ENCODE results near the gene CTSH.
A peak's percentile ranks its signal among the peaks of the same experiment; 100 is the strongest.

The CTSH gene, protein sequence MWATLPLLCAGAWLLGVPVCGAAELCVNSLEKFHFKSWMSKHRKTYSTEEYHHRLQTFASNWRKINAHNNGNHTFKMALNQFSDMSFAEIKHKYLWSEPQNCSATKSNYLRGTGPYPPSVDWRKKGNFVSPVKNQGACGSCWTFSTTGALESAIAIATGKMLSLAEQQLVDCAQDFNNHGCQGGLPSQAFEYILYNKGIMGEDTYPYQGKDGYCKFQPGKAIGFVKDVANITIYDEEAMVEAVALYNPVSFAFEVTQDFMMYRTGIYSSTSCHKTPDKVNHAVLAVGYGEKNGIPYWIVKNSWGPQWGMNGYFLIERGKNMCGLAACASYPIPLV

DNA sequence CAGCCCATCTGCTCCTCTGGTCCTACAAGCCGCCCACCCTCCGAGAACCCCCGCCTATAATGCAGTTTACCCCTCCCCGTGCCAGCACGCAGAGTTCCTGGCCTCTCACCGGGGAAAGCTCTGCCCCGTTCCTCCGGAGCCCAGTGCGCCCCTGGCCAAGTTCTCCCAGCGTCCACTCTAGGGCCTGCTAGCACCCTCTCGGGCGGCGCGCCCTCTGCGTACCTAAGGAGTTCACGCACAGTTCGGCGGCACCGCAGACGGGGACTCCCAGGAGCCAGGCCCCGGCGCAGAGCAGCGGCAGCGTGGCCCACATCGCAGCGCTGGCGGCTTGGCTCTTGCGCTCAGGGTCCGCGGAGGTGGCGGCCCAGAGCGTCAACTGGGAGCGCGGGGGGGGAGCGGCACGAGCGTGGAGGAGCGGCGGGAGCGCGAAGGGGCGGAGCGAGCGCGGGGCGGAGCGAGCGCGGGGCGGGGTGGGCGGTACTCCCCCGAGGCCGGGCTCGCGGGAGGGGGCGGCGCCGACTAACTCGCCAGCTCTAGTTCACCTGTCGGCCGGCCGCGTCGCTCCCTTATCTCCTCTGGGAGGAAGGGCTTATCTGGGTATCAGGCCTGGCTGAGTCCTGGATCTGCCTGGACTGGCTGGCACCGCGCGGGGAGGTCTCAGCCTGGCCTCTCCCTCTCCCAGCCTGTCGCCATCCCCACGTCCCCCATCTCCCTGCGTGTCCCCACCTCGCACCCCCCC, at the start of gene CTSH:
Gene CTSH (minus strand): TSS at position 378 of the 739 bp plus-strand sequence. CDS start 65 bp downstream, at position 313.
- no peak for DNase-seq

DNA sequence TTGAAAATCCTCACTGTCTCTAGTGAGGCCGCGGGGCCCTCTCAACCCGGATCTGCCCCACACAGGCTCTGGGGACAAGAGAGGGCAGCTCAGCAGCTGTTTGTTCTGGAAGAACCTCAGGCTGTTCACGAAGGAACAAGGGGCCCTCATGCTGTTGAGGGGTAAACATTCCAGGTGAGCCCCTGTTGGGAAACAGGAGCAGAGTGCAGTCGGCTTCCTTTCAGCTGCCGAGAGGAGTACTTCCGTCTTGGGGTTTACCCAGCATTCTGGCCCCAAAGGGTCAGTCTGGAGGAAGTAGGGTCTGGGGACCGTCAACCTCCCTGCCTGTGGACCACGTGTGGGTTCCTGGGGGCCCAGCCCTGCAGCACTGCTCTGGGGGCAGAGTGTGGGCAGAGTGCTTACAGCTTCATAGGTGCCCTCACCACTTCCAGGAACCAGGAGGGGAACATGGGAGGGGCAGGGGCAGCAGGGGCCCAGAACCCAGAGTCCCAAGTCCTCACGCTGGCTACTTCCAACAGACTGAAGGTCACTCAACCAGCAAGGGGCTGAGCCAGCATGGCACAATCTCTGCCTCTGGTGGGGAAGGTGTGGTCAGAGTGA, 49.2 kb upstream of the CTSH start:
- no peak for DNase-seq

DNA sequence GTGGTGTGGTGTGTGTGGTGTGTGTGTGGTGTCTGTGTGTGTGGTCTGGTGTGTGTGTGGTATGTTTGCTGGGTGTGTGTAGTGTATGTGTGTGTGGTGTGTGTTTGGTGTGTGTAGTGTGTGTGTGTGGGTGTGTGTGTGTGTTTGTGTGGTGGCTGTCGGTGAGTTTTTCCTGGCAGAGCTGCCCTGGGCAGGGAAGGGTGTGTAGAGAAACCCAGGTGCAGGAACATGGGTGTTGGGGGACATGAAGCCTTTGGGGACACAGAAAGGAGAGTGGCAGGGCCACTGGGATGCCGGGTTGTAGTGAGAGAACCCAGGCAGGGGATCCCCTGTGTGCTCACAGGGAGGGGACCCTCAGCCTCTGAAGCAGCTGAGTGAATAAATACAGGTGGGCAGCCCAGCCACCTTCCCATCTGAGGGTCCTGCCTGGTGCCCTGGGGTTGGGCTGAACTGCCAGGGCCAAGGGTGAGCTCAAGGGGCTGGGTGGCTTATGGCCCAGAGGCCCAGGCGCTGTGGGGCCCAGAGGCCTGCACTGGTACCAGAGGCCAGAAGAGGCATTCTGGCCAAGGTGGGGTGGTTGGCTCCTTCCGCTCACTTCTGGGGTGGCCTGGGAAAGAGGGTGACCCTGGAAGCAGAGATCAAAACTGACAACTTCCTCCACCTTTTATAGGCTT, 48.5 kb upstream of the CTSH start:
- DNase-seq, result no peak

DNA sequence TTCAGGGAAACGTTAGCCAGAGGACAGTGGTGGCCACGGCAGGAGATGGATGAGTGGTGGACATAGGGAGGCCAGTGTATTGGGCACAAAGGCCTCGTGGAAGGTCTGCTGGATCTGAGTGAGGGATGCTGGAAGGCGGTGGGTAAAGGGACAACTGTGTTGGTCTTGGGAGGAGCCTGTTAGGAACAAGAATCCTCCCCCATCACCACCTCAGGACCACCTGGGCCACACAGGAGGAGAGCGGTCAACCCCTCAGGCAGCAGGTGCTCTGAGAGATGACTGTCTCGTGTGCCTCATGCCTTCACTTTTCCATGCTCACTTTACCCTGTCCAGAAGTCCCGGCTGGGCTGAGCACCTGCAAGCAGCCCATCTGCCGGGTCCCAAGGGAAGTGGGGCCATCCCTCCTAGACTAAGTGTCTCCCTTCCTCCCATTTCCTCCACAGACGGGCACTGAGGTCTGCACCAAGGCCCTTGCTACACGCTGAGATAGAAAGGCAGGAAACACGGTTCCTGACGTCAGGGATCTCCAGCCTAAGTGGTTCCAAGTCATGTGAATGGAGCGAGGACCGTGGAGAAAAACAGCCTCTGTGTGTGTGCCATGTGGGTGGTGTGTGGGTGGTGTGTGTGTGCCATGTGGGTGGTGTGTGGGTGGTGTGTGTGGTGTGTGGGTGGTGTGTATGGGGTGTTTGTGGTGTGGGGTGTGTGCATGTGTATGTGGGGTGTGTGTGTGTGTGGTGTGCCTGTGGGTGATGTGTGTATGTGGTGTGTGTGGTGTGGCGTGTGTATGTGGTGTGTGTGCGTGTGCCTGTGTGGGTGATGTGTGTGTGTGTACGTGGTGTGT, 47.8 kb upstream of the CTSH start:
- no peak for DNase-seq

DNA sequence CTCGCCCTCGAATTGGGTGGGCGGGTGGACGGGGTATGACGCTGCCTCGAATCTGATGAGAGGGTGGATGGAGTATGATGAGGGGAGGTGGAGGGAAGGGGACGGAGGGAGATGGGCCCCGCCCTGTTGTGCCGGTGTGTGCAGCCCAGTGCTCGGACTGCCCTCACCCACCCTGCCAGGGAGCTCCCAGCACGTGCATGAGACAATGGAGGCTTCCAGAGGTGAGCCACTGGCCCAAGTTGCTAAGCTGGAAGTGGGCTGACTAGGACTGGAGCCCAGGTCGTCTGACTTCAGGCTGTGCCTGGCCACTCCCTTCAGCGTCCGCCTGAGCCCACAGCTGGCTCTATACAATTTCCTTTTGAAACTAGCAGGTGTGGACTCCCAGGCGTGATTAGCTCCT, 47.0 kb upstream of the CTSH start:
- no peak for DNase-seq

DNA sequence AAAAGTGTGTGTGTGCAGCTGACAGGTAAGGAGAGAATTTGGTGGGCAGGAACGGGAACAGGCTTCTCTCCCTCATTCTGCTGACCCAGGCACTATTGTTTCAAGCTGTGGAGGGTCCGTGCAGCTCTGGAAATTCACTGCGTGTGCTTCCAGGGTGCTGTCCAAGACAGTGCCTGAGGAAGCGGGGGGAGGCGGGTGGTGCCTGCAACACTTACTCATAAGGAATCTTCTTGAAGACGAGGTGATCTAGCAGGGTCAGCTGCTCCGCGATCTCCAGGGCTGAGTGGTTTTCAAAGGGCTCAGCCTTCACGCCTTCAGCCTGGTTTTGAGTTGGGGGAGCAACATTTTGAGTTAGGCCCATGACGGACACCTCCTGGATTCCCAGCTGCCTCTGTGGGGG, 46.6 kb upstream of the CTSH start:
- no peak for DNase-seq

DNA sequence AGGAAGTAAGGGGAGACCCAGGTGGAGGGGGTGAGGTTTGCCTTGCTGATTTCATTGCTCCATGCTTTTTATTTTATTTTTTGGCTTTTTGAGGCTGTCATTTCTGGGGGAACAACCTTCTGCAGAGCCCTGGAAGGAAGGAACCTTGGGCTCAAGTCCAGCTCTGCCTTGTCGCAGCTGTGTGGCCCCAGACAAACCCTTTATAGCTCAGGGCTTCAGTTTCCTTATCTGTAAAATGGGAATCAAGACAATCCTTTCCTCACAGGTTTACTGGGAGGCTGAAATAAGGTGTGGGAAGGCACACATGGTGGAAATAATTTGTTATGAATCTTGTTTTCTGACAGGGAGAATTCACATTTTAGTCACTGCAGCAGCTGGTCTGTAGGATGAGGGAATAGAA, 45.4 kb upstream of the CTSH start:
- no peak for DNase-seq

DNA sequence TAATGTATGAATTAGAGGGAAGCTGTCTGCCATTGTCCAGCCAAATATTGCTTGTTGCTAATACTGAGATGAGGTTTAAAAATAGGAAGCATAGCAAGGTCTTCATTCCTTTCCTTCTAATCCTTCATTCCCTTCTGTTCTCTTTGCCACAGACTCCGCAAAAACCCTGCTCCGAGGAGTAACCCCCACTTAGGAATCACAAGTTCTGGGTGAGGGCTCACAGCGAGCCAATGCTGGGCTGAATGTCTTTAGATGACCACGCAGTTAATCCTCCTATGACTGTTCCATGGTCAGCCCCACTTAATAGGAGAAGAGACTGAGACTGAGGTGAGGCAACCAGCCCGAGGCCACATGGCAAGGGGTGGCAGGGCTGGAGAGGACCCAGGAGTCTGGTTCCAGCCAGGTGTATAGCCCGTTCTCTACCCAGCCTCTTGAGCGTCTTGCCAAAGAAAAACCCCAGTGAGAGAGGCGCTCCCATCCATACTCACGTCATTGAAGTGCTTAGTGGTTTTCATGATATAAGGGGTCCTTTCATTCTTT, 44.9 kb upstream of the CTSH start:
- DNase-seq, result no peak

DNA sequence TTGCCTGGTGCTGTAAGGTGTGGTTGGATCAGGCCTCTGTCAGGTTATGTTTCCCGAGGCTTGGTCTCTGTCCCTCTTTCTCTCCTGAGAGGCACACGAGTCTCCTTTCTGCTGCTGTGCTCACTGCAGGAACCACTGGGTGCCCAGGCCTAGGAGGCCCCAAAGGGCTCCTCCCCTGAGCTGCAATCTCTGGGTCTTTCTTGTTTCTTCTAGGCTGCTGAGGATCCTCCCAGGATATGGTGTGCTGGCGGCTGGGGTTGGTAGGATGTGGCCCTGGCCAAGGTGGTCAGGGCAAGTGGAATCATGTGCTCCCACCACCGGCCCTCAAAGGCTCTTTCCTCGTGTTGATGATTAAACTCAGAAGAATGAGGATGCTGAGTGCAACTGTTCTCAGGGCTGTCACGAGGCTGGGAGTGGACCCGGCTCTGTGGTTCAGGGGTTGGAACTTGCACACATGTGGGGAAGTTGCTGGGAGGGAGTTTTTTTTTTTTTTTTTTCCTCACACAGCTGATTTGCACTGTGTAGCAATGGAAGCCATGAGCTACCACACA, 43.6 kb upstream of the CTSH start:
- DNase-seq, result no peak

DNA sequence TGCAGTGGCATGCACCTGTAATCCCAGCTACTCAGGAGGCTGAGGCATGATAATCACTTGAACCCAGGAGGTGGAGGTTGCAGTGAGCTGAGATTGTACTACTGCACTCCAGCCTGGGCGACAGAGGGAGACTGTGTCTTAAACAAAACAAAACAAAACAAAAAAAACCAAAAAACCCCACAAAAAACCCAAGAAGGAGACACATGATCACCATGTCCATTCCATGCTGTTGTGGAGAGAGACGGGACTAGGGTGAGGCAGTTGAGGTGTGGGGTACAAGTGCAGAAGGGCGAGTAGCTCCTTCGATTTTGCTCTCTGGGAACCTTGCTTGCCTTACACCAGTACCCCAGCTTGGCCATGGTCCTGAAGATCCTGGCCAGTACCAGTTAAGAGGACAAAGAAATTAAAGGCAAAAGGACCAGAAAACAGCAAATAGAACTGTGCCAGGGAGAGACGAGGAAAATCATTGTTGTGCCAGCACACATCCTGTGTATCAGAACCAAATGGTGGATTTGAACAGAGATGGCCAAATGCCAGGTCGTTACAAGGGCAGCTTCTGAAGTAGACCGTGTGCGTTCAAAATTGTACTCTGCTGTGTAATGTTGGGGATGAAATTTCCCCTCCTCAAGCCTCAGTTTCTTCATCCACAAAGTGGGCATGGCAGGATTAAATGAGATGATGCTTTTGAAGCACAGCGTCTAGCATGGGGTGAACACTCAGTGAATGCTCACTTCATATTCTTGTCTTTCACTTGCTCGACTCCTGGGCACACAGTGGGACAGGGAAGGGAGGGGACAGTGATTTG, 42.9 kb upstream of the CTSH start:
- DNase-seq, result no peak

DNA sequence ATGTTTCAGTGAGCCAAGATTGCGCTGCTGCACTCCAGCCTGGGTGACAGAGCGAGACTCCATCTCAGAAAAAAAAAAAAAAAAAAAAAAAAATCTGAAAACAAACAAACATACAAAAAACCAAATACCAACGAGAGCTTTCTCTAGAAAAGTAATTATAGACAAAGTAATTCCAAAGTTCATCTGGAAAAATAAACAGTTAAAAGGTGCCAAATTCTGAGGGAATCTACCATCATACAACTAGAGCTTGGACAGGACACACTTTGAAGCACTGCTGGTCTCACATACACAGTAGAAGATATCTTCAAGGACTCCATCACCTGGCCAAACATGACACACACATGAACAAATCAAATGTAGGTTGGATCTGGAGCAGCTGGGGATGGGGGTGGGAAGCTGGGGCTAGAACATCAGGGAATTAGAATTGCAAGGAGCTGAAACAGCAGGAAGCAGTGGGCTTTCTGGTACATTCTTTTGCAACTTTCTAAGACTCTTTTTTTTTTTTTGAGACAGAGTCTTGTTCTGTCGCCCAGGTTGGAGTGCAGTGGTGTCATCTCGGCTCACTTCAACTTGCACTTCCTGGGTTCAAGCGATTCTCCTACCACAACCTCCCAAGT, 41.1 kb upstream of the CTSH start:
- no peak for DNase-seq

DNA sequence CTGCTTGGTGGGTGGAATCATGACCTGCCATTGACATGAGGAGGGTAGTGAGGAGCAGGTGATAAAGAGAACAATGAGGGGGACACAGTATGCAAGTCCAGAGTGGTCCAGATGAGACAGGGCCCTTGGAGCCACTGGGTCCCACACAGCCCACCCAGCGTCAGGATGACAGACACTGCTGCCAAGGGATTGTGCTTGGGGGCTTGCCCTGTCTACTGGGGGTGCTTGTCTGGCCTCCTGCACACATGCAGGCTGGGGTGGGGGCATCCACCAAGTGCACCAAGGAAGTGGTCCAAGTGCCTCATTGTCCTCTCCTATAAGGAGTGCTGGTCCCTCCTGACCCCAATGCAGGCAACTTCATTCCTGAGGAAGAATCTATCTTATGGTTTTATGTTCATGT, 39.2 kb upstream of the CTSH start:
- no peak for DNase-seq

DNA sequence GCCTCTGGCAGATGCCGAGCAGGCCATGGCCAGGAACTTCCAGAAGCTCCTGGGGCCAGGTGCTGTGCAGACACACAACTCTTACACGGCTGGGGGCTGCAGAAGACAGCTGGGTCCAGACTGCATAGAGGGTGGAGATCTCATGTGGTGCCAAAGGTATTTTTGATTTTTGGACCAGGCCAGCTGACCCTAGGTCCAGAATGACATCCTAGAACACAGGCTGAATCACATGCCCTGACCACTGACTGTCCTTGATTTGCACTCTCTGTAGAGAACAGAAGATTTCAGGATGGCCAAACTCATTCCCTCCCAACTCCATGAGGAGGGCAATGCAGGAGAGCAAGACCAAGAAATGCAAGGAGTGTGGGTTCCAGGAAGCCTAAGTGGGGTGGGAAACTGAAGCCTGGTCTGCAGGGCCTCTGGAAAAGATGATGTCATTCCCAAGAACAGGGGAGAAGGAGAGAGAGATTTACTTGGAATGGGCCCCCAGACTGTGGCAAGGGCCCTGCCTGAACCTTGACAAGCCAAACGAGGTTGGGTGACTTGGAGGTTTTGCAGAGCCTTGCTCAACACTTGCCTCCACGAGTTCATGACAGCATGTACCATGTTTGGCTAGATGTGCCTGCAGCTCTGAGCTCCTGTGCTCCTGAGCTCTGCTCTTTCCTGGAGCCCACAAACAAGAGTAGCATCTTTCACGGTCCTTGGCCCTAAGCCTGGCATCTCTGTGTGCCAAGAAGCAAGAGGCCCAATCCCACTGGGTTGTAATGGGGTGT, 38.5 kb upstream of the CTSH start:
- no peak for DNase-seq

DNA sequence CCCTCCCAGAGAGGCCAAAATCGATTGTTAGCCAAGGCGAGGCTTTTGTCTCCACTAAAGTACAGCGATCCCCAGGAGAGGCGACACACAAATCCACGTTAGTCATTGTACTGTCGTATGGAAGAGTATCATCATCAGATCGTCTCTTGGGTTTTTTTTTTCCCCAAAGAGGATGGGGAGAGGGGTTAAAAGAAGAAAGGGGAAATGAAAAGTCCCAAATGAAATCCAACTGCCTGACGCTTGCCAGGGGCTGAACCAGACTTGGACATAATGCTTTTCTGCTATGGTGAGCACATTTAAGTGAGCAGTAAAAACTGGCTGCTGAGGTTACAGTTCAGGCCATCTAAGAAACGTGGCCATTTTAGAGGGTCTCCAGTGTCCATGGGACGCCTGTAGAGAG, 37.9 kb upstream of the CTSH start:
- no peak for DNase-seq

DNA sequence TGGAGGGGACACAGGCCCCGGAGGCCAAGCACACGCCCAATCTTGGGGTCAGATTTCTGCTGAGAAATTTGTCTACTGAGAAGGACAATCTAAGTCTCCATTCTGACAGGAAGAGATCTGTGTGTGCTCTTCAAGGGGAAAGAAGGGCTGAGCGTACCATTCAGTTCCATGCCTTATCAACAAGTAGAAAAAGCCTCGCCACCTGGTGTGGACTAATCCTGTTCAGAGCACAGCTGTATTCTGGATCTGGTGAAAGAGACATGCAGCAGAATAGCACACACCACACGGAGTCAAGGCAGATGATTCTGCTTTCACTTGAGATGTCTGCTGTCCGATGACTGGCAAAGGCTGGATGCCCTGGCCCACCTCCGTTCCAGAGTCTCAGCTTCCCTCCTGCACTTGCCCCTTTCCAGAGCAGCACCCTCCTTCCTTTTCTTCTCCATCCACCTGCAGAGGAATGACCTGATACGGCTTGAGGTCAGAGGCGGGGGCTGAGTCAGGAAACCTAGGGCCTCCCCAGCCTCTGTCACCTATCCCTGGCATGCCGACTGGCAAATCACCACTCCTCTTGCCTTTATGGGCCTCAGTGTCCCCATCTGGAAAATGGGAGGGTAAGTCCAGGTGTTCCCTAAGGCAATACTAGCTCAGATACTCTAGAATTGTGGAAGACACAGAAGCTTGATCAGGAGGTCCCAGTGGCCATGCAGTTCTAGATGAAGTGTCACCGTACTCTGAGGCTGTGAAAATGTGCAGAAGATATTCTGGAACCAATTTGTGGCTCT, 36.9 kb upstream of the CTSH start:
- DNase-seq, result no peak

DNA sequence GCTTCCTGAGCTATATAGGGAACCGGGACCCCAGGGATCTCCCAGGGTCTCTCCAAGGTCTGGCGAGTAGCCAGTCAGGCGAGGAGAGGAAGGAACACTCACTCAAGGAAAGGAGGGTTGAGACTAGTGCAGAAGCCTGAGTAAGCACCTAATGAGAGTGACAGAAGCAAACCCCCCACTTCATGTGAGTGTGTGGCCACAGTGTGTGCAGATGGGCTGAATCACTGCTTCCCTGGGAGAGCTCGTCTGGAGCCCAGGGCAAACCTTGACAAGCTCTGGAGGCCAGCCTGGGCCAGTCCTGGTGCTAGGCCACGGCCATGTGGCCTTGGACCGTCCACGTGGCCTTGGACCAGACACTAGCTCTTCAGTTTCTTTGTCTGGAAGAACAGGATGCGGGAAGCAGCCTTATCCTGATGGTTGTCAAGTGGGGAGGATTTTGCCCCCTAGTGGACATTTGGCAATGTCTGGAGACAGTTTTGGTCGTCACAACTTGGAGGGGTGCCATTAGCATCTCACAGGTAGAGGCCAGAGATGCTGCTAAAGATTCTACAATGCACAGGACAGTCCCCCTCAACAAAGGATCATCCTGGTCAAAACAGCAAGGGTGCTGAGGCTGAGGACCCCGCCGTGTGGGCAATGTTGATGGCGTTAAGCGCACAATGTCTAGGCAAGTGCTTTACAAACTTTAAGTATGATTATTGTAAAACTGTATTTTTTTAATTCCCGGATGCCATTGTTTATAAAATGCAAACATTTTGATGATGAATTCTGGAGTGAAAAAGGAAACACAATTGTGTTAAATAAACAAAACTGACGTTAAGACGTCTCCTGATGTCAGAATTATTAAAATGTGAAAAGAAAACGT, 34.8 kb upstream of the CTSH start:
- peak; percentile 18 for DNase-seq

DNA sequence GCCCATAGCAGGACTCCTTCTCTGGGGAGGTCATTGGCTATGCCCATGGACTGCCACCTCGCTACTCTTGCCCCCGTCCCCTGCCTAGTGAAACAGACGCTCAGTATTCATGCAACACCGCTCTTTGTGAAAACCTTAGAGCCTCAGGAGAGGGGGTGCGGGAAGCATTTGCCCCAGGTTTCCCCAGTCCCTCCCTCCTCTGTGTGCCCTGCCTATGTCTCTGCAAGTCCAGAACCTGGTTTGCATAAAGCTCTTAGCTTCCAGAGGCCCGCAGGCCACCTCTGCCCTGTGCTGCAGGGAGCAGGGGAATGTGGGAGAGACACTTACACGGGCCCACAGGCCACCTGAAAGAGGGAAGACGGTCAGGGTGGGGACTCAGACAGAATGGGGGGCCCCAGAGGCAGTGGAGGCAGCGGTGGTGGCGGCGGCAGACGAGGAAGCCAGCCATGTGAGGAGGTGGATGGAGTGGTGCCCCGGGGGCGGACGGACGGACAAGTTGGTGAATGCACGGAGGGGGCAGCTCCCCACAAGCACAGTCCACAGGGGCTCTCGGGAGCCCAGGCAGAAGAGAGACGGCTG, 33.8 kb upstream of the CTSH start:
- DNase-seq, result no peak
